ENCODE measurements around the gene WBP2. TPM values are rescaled to one million over a fixed set of nuclear protein-coding genes. Genes with fewer than 3 reads are reported as not detected.

The WBP2 gene
- total and polyA plus RNA-seq, 10 of the 15 experiments (the other 5 are each of a cell fraction or from before 2014, with no cell fraction given), result 1.5 to 57.3 (median 27.5) TPM

DNA sequence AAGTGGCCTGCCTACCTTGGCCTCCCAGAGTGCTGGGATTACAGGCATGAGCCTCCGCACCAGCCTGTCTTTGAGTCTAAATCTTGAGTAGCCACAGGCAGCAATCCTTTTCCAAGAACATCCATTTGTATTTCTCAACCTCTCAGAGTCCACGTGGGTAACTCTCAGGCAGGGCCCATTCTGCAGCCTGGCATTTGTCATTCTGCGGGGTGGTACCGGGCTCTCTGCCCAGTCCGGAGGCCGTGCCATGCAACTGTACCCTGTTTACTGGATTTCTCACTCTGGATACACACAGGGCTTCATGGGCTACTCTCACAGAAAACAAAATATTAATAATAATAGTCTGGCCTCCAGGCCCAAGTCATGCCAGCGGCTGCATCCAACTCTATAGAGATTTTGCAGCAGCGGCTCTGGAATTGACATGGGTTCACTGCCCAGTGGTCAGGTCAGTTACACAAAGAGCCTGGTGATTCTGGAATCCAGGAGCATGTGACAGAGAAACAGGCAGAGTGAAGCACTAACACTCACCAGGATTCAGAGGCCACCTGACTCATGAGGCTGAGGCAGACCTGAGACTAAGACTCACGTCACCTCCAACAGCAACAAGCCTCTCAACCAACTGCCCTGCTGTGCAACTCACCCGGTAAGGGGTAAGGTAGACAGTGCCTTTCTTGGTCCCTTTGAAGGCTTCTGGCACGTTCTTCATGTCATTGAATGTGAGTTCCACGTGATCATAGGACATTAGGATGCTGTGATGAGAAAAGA, 4.0 kb downstream of the WBP2 start:
- no peak overlapping the region for H3K4me2 ChIP-seq (ENCODE audit: control insufficient read depth, insufficient read depth)
- H3K4me3 ChIP-seq, result no peak overlapping the region
- no peak for ATAC-seq
- H3K36me3 ChIP-seq (ENCODE audit: control insufficient read depth in 2 of 2, insufficient read depth in 2 of 2, low read length in 1 of 2), result peaks cover 3 to 9% of the 10 kb centered on the region in 2 experiments
- peaks cover 6% of the 10 kb centered on the region for H3K4me1 ChIP-seq (ENCODE audit: control insufficient read depth, insufficient read depth, low read length)
- BruUV-seq (replicated peaks), result no TSS peak
- peaks cover 16% of the 10 kb centered on the region for H3K79me2 ChIP-seq (ENCODE audit: control insufficient read depth, insufficient read depth, low read length)
- ChIA-PET SMC1A (ENCODE audit: uncharacterized antibody, unreplicated experiment) (interaction anchor here (0.7 kb wide), 1 partner anchor 10 kb away, joined by 3 read pairs; no protein-coding TSS in a partner anchor), CTCF (interaction anchor here (0.6 to 8.7 kb wide), 3 partner anchors 7 to 410 kb away, joined by 3 to 117 read pairs (median 4); partner anchors contain the start of gene WBP2), RAD21 (ENCODE audit: unreplicated experiment) (interaction anchor here (1.4 to 1.6 kb wide), 2 partner anchors 87 to 97 kb away, joined by 3 read pairs; no protein-coding TSS in a partner anchor), POLR2A (interaction anchor here (1.0 kb wide), 1 partner anchor 7 kb away, joined by 5 read pairs; no protein-coding TSS in a partner anchor)
- no peak overlapping the region for H3K27ac ChIP-seq (ENCODE audit: control insufficient read depth, insufficient read depth)
- H3K27me3 ChIP-seq (replicated peaks in 1 of 2; ENCODE audit: control insufficient read depth in 2 of 2, insufficient read depth in 2 of 2, low read length in 1 of 2), result no peaks in the 10 kb centered on the region
- WGBS (ENCODE audit: insufficient coverage, insufficient replicate concordance, low lambda C conversion rate, missing lambda C conversion rate), result 91% methylated on average over 12 of the region's 12 CpGs
- H4K20me1 ChIP-seq (ENCODE audit: control insufficient read depth, insufficient read depth), result no peaks in the 10 kb centered on the region
- H2AFZ ChIP-seq (ENCODE audit: control insufficient read depth, low read depth, low read length), result no peak overlapping the region
- no peak for DNase-seq (ENCODE audit: low read depth, low spot score)
- no peak for FAIRE-seq
- H3K9ac ChIP-seq (ENCODE audit: control insufficient read depth, insufficient read depth, low read length), result no peak overlapping the region
- in situ Hi-C loops (cut with MboI), result no loop called here
- H3K9me3 ChIP-seq (replicated peaks; ENCODE audit: control insufficient read depth, insufficient read depth, low read length), result no peaks in the 10 kb centered on the region
- intact Hi-C loops (cut with micrococcal nuclease; ENCODE audit: unreplicated experiment), result no loop called here
- TF ChIP-seq MEF2B (IDR thresholded peaks at IDR 0.05; ENCODE audit: partially characterized antibody, poor library complexity, severe bottlenecking) (no peak), EGR1 (IDR thresholded peaks at IDR 0.05; ENCODE audit: borderline replicate concordance in 1 of 2, low read depth in 2 of 2, low read length in 2 of 2) (no peak), ZNF384 (IDR thresholded peaks at IDR 0.05; ENCODE audit: borderline replicate concordance, low read depth, low read length) (no peak), CBX3 (IDR thresholded peaks at IDR 0.05; ENCODE audit: borderline replicate concordance, low read depth) (no peak), POLR2AphosphoS5 (IDR thresholded peaks at IDR 0.05; ENCODE audit: low read length) (no peak), MTA3 (IDR thresholded peaks at IDR 0.05; ENCODE audit: borderline replicate concordance, low read length) (no peak), PAX5 (IDR thresholded peaks at IDR 0.05; ENCODE audit: borderline replicate concordance, low read depth, low read length) (no peak), SKIL (IDR thresholded peaks at IDR 0.05; ENCODE audit: low read depth, poor library complexity, severe bottlenecking) (no peak), SPI1 (IDR thresholded peaks at IDR 0.05; ENCODE audit: borderline replicate concordance, insufficient read depth, low read depth, low read length) (no peak), HSF1 (IDR thresholded peaks at IDR 0.05; ENCODE audit: low read depth, low read length) (no peak), RAD21 (IDR thresholded peaks at IDR 0.05; ENCODE audit: insufficient read depth, low read depth, low read length) (no peak), CHD1 (IDR thresholded peaks at IDR 0.05; ENCODE audit: low read depth, low read length) (no peak), YBX1 (IDR thresholded peaks at IDR 0.05) (no peak), RUNX3 (IDR thresholded peaks at IDR 0.05; ENCODE audit: low read length) (no peak), IKZF1 (conservative IDR thresholded peaks at IDR 0.05) (no peak)
- TF ChIP-seq, protein P1, sequence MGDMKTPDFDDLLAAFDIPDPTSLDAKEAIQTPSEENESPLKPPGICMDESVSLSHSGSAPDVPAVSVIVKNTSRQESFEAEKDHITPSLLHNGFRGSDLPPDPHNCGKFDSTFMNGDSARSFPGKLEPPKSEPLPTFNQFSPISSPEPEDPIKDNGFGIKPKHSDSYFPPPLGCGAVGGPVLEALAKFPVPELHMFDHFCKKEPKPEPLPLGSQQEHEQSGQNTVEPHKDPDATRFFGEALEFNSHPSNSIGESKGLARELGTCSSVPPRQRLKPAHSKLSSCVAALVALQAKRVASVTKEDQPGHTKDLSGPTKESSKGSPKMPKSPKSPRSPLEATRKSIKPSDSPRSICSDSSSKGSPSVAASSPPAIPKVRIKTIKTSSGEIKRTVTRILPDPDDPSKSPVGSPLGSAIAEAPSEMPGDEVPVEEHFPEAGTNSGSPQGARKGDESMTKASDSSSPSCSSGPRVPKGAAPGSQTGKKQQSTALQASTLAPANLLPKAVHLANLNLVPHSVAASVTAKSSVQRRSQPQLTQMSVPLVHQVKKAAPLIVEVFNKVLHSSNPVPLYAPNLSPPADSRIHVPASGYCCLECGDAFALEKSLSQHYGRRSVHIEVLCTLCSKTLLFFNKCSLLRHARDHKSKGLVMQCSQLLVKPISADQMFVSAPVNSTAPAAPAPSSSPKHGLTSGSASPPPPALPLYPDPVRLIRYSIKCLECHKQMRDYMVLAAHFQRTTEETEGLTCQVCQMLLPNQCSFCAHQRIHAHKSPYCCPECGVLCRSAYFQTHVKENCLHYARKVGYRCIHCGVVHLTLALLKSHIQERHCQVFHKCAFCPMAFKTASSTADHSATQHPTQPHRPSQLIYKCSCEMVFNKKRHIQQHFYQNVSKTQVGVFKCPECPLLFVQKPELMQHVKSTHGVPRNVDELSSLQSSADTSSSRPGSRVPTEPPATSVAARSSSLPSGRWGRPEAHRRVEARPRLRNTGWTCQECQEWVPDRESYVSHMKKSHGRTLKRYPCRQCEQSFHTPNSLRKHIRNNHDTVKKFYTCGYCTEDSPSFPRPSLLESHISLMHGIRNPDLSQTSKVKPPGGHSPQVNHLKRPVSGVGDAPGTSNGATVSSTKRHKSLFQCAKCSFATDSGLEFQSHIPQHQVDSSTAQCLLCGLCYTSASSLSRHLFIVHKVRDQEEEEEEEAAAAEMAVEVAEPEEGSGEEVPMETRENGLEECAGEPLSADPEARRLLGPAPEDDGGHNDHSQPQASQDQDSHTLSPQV (IDR thresholded peaks at IDR 0.05), result no peak

Data from GM12878 (cell line).